Mucosa of stomach (tissue), 1 donor: ENCODE data around the gene ANKRD34A.

Source experiments
- H3K27me3 ChIP-seq: one replicate; pipeline ENCODE4 v1.7.0; 2013; ENCODE audit warnings: mild to moderate bottlenecking, low read length; ENCODE audit not compliant: control insufficient read depth, insufficient read depth
- H3K36me3 ChIP-seq: one replicate; pipeline ENCODE4 v1.7.0; 2013; ENCODE audit warnings: low read length; ENCODE audit not compliant: control insufficient read depth, insufficient read depth
- H3K4me1 ChIP-seq: one replicate; pipeline ENCODE4 v1.7.0; 2013; ENCODE audit warnings: mild to moderate bottlenecking, low read length; ENCODE audit not compliant: control insufficient read depth, insufficient read depth
- H3K4me3 ChIP-seq: one replicate; pipeline ENCODE4 v1.7.0; 2013; ENCODE audit warnings: low read length
- H3K9ac ChIP-seq: one replicate; pipeline ENCODE4 v1.7.0; 2013; ENCODE audit warnings: mild to moderate bottlenecking, low read length, moderate library complexity
- H3K9me3 ChIP-seq: one replicate; pipeline ENCODE4 v1.7.0; 2013; ENCODE audit warnings: mild to moderate bottlenecking, low read length, moderate library complexity; ENCODE audit not compliant: control insufficient read depth
- donor health status: Pancreatic carcinoma.

Gene ANKRD34A

DNA sequence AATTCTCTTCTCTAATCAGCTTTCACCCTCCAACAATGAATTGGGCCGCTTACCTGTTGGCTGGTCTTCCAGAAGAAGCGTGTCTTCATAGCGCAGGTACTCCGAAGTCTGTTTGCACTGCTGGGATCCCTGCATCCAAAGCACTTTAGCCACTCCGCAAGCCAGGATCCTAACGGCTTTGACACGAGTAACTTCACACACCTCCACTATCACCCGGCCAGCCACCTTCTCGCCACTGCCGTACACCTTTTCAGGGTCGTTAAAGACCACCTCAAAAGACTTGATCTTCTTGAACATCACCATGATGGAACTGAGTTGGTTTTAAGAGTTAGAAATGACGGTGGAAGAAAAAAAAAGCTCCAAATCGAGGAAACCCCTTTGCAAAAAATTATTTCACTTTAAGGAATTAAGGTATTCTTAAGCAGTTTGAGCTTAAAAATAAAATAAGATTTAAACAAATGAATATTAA is 31.6 kb upstream of the ANKRD34A start:
- Histone ChIP-seq H3K36me3 (peaks cover 20% of the 10 kb centered on the region), H3K27me3 (no peaks in the 10 kb centered on the region), H3K9me3 (no peaks in the 10 kb centered on the region), H3K9ac (peak overlapping the region; percentile 83), H3K4me1 (peaks cover 43% of the 10 kb centered on the region), H3K4me3 (peak overlapping the region; percentile 49)

- Histone ChIP-seq H3K9ac (peak overlapping the region; percentile 83), H3K27me3 (no peaks in the 10 kb centered on the region), H3K36me3 (peaks cover 20% of the 10 kb centered on the region), H3K9me3 (no peaks in the 10 kb centered on the region), H3K4me3 (peak overlapping the region; percentile 49), H3K4me1 (peaks cover 50% of the 10 kb centered on the region)
These were observed 30.9 kb upstream of the ANKRD34A start for GRCh38 chr1:145995148-145995881.

DNA sequence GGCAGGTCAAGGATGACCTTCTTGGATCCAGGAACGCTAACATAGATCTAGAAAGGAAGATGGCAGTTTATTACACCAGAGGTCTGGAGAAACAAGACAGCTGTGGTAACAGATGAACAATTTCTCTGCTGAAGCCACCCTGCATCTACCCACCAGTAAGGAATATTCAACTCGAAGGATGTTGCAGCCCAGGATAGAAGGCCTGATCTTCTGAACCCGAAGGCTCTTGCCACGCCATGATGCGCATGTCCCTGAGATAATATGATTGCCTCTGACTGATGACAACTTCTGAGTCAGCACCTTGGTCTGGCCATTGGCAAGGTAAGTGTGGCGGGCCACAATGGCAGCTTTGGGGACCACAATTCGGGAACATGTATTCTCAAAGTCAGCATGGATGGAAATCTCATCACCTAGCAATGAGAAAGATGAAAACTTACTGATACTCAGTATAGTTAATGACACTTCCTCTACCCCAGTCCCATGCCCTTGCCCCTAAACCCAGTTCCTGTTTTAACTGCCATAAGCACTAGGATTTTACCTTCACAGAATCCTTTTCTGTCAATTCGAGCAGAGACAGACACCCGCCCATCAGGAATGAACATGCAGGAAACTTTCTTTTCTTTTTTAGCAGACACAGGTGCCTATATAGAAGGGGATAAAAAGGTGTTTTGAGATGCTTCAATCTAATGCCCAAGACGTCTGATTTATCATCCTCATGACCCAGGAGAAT is 30.2 kb upstream of the ANKRD34A start:
- H3K4me3 ChIP-seq, result peak overlapping the region; percentile 49
- no peaks in the 10 kb centered on the region for H3K9me3 ChIP-seq
- no peaks in the 10 kb centered on the region for H3K27me3 ChIP-seq
- peaks cover 43% of the 10 kb centered on the region for H3K4me1 ChIP-seq
- H3K36me3 ChIP-seq, result peaks cover 20% of the 10 kb centered on the region
- peak overlapping the region; percentile 83 for H3K9ac ChIP-seq

DNA sequence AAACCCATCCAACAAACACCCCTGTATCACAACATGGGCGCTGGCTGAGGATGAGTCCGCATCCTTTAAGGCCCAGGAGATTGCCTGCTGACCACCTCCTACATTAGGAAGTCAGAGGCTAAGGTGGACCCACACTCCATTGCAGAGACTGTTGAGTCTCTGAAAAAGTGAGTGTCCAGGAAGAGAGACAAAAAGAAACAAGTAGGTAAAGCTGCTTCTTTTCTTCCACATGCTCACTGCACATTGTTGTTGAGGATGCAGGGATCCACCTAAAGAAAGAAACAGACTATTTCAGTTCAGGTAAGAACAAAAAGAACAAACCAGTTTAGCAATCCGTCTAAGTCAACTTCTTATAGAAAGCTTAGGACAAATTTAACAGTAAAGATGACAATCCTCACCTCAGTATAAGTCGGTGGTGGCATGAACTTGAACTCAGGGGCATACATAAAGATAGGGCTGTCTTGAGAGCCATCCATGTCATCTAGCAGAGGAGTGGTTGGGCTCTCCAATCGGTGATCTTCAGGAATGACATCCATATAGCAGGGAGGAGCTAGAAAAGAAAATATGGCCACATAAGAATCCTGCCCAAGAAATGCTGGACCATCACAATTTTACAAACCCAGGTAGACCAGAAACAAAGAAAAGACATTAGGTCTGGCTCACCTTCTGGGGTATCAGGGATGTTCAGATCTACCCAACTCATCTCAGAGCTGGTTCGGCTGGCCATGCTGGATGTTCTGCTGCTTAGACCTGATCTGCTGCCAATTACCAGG is 29.4 kb upstream of the ANKRD34A start:
- H3K9ac ChIP-seq, result peak overlapping the region; percentile 83
- peaks cover 36% of the 10 kb centered on the region for H3K4me1 ChIP-seq
- H3K27me3 ChIP-seq, result no peaks in the 10 kb centered on the region
- H3K36me3 ChIP-seq, result peaks cover 20% of the 10 kb centered on the region
- peak overlapping the region; percentile 49 for H3K4me3 ChIP-seq
- H3K9me3 ChIP-seq, result no peaks in the 10 kb centered on the region

DNA sequence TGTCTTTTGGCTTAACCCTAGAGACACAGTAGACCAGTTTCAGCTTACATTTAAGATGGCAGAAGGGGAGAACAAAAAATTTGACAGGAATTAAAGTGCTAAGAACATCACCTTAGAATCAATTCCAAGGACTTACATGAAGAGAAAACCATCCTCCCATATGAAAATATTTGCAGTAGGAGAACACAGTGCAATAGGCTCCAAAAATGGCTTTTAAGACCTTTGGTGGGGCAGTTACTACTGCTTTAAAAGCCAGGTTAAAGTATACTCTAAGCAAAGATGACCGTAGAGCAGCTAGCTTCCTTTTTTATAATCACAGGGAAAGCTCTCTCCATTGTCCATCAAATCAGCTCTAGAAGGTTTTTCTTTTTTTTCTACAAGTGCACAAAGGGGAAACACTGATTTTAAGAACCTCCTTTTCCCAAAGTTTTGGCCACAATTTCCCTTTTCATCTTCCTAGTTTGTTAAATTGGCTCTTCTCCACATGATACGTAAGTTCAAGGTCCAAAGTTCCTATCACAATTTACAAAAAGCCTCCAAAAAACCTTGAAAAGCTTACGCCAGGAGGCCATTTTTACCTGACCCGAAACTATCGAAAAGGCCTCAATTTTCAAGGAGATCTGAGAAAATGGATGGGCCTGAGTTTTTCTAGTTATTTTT is 28.7 kb upstream of the ANKRD34A start:
- Histone ChIP-seq H3K9ac (peak overlapping the region; percentile 83), H3K36me3 (peaks cover 20% of the 10 kb centered on the region), H3K9me3 (no peaks in the 10 kb centered on the region), H3K27me3 (no peaks in the 10 kb centered on the region), H3K4me1 (peaks cover 31% of the 10 kb centered on the region), H3K4me3 (peak overlapping the region; percentile 49)

DNA sequence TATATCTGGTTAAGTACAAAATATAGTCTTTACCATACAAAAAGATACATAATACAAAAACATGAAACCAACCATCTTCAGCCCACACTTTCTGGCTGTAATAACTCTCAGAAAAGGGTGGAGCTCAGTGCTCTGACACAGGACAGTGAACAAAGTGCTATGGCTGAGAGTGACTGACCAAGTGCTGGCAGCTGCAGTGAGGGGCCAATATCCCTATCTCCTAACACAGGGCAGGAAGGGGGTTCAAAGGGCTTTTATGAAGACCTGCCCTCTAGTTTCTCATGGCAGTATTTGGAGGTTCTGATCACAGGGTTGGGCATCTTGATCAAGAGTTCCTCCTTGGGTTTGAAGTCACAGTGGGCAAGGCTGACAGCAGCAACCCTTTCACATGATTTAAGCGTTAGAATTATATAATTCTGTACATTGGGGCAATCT is 28.1 kb upstream of the ANKRD34A start:
- Histone ChIP-seq H3K27me3 (no peaks in the 10 kb centered on the region), H3K36me3 (peaks cover 20% of the 10 kb centered on the region), H3K4me1 (peaks cover 25% of the 10 kb centered on the region), H3K4me3 (peak overlapping the region; percentile 49), H3K9me3 (no peaks in the 10 kb centered on the region), H3K9ac (peak overlapping the region; percentile 83)

- Histone ChIP-seq H3K27me3 (no peaks in the 10 kb centered on the region), H3K36me3 (peaks cover 20% of the 10 kb centered on the region), H3K4me3 (no peak overlapping the region), H3K9ac (peak overlapping the region; percentile 11), H3K9me3 (no peaks in the 10 kb centered on the region), H3K4me1 (peaks cover 24% of the 10 kb centered on the region)
These were observed 27.5 kb upstream of the ANKRD34A start for GRCh38 chr1:145991735-145992412.

DNA sequence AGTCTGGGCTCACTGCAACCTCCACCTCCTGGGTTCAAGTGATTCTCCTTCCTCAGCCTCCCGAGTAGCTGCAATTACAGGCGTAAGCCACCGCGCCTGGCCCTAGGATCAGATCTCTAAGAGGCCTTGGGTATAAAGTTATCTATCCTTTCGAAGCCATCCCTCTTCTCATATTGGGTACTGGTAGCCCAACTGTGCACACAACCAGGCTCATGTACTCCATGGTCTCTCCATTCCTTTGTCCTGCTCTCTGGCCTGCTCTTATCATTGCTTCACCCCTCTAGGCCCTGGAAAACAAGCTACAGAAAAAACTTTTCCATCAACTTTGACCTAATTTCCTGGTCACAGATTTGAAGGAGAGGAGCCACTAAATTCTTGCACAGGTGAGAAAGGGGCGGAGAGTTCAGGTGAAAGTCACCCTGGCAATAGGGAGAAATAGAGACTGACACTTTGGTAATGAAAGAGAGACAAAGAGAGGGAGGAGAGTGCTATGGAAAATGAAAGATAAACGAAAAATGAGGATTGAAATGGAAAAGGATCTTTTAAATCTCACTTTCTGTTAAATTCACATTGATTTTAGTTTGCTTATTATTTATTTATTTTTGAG is 26.0 kb upstream of the ANKRD34A start:
- Histone ChIP-seq H3K9ac (no peak overlapping the region), H3K27me3 (no peaks in the 10 kb centered on the region), H3K9me3 (no peaks in the 10 kb centered on the region), H3K4me1 (peaks cover 36% of the 10 kb centered on the region), H3K36me3 (peaks cover 20% of the 10 kb centered on the region), H3K4me3 (no peak overlapping the region)

DNA sequence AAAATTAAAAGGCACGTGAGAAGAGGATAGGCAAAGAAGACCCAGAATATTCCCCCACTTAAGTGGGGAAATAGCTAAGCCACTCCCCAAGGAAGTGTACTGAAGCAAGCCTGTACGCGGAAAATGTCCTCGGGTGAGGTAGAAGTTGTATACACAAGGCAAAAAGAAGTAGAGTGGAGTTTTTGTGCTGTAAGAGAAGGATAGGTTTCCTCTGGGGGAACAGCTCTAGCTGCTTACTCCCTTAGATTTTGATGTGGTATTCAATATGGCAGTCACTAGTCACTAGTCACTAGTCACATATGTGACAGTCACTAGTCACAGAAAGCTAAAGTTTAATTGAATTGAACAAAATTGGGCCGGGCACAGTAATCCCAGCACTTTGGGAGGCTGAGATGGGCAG is 24.4 kb upstream of the ANKRD34A start:
- Histone ChIP-seq H3K4me1 (peaks cover 47% of the 10 kb centered on the region), H3K27me3 (no peaks in the 10 kb centered on the region)

DNA sequence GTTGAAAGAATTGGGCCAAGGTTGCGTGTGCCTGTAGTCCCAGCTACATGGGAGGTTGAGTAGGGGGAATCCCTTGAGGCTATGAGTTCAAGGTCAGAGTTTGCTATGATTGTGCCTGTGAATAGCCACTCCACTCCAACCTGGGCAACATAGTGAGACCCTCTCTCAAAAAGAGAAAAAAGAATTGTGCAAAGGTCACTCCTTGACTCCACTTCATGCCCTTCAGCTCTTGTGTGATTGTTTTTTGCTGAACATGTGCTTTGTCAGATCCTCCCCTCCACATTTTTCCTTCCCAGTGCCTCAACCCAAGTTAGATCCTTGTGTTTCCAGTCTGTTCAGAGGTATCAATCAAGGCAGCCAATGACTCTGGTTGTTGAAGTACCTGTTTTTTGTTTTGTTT is 23.6 kb upstream of the ANKRD34A start:
- Histone ChIP-seq H3K36me3 (no peaks in the 10 kb centered on the region), H3K4me1 (peaks cover 49% of the 10 kb centered on the region)

More for the DNA sequence above, 24.4 kb upstream of the ANKRD34A start:
- no peak overlapping the region for H3K9ac ChIP-seq
- H3K4me3 ChIP-seq, result no peak overlapping the region
- H3K36me3 ChIP-seq, result peaks cover 4% of the 10 kb centered on the region
- no peaks in the 10 kb centered on the region for H3K9me3 ChIP-seq

GRCh38 chr1:145986551-145986950 is 22.2 kb upstream of the ANKRD34A start:
- Histone ChIP-seq H3K4me1 (peaks cover 55% of the 10 kb centered on the region), H3K36me3 (no peaks in the 10 kb centered on the region), H3K9me3 (no peaks in the 10 kb centered on the region), H3K9ac (no peak overlapping the region), H3K4me3 (no peak overlapping the region), H3K27me3 (no peaks in the 10 kb centered on the region)

More for the DNA sequence above, 23.6 kb upstream of the ANKRD34A start:
- no peaks in the 10 kb centered on the region for H3K9me3 ChIP-seq
- H3K27me3 ChIP-seq, result no peaks in the 10 kb centered on the region
- H3K4me3 ChIP-seq, result no peak overlapping the region
- H3K9ac ChIP-seq, result no peak overlapping the region
